Measurements from ENCODE around the gene LYL1.

LYL1 gene

DNA sequence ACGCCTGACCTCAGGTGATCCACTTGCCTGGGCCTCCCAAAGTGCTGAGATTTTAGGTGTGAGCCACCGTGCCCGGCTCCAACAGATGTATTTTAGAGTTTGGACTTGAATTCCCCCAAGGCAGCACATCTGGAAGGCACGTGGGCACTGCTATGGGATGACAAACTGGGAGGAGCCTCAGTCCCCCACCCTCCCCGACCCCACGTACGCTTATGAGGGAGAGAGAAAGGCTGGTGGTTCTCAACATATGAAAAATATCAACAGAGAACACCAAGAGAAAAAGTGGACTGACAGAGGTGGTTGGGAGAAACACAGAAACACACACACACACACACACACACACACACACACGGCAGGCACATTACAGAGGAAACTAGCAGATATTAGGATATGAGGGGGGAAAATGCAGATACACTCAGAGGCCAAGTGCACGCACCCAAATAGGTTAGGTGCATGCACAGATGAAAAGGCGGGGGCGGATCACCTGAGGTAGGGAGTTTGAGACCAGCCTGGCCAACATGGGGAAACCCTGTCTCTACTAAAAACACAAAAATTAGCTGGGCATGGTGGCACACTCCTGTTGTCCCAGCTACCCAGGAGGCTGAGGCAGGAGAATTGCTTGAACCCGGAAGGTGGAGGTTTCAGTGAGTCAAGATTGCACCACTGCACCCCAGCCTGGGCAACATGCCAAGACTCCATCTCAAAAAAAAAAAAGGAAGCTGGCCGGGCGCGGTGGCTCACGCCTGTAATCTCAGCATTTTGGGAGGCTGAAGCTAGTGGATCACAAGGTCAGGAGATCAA, 44.3 kb upstream of the LYL1 start:
- no peak overlapping the region for H3K27ac ChIP-seq
- H3K4me3 ChIP-seq (ENCODE audit: low read depth, low read length), result no peak overlapping the region
- no peaks in the 10 kb centered on the region for H3K27me3 ChIP-seq (replicated peaks)
- in situ Hi-C loops (cut with HindIII; ENCODE audit: low pct_ligation_motif_present, low sequenced_read_pairs), result no loop called here
- TF ChIP-seq, protein P1, sequence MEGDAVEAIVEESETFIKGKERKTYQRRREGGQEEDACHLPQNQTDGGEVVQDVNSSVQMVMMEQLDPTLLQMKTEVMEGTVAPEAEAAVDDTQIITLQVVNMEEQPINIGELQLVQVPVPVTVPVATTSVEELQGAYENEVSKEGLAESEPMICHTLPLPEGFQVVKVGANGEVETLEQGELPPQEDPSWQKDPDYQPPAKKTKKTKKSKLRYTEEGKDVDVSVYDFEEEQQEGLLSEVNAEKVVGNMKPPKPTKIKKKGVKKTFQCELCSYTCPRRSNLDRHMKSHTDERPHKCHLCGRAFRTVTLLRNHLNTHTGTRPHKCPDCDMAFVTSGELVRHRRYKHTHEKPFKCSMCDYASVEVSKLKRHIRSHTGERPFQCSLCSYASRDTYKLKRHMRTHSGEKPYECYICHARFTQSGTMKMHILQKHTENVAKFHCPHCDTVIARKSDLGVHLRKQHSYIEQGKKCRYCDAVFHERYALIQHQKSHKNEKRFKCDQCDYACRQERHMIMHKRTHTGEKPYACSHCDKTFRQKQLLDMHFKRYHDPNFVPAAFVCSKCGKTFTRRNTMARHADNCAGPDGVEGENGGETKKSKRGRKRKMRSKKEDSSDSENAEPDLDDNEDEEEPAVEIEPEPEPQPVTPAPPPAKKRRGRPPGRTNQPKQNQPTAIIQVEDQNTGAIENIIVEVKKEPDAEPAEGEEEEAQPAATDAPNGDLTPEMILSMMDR (IDR thresholded peaks at IDR 0.05; ENCODE audit: low read depth, low read length, missing control alignments), result no peak
- no peak for DNase-seq
- peaks cover 15% of the 10 kb centered on the region for H3K36me3 ChIP-seq (replicated peaks)

DNA sequence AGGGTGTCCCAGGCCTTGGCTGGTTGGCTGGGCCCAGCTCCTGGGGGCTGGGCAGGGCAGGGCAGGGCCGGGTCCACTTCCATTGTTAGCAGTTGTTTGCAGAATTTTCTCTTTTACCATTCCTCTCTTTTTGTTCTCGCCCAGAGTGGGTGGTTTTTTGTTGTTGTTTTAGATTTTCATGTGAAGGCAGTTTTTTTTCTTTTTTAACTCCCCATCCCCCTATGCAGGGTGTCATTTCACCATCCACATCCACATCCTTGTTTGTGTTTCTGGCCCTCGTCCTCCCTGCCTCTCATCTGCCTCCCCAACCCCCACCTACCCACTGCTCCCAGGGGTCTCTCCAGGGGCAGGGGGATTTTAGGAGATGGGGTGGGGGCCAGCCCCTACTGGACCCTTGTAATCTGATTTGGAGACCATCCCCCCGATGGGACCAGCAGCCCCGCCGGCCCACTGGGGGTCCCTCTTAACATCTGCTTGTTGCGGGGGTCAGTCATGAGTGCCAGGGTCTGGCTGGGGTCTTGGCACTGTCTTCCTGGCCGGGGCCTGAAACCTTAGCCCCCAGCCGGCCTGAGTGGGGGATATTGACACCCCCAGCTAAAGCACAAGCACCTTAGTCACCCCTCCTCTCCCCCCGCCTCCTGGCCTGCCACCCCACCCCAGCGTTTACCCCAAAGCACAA, 37.1 kb upstream of the LYL1 start:
- DNase-seq, result no peak
- Histone ChIP-seq H3K27me3 (replicated peaks) (no peaks in the 10 kb centered on the region), H3K27ac (no peak overlapping the region), H3K36me3 (replicated peaks) (peaks cover 53% of the 10 kb centered on the region), H3K4me3 (ENCODE audit: low read depth, low read length) (no peak overlapping the region)
- TF ChIP-seq, protein P1 (IDR thresholded peaks at IDR 0.05; ENCODE audit: low read depth, low read length, missing control alignments), result no peak
- in situ Hi-C loops (cut with HindIII; ENCODE audit: low pct_ligation_motif_present, low sequenced_read_pairs), result no loop called here

DNA sequence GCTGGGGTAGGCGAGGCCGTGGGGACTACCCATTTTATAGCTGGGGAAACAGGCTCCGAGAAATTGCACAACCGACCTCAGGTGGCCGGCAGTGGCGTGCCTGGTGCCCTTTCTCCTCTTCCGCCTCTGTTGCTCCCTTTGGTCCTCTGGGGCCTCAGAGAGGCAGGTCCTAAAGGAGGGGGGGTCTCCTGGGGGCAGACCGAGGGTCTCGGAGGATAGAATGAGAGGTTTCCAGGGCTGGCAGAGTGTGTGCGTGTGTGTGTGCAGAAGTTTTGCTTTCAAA, 36.2 kb upstream of the LYL1 start:
- peaks cover 47% of the 10 kb centered on the region for H3K36me3 ChIP-seq (replicated peaks)
- in situ Hi-C loops (cut with HindIII; ENCODE audit: low pct_ligation_motif_present, low sequenced_read_pairs), result no loop called here

DNA sequence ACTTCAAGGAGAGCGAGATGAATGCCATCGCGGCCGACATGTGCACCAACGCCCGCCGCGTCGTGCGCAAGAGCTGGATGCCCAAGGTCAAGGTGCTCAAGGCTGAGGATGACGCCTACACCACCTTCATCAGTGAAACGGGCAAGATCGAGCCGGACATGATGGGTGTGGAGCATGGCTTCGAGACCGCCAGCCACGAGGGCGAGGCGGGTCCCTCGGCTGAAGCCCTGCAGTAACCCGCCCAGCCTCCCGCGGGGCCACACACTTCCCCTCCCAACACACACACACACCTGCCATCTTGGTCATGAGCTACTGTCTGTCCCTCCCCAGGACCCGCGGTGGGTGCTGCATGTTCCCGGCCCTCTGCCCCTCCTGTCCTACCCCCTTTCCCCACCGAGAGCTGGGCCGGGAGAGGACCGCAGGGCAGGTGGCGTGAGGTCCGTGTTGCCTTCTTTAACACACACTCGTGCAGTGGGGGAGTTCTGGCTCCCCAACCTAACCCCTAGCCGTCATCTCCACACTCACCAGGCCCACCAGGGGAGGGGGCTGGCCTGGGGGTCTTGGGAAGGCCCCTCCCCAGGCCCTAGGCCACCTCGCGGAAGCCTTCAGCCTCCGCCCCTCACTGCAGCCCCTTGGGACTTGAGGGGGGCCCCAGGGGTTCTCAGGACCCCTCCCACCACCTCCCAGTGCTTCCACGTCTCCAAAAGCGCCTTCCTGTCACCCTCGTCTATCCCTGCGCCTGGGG, 35.7 kb upstream of the LYL1 start:
- Histone ChIP-seq H3K4me3 (ENCODE audit: low read depth, low read length) (no peak overlapping the region), H3K36me3 (replicated peaks) (peaks cover 48% of the 10 kb centered on the region), H3K27me3 (replicated peaks) (no peaks in the 10 kb centered on the region), H3K27ac (no peak overlapping the region)
- no peak for DNase-seq
- in situ Hi-C loops (cut with HindIII; ENCODE audit: low pct_ligation_motif_present, low sequenced_read_pairs), result no loop called here
- TF ChIP-seq, protein P1 (IDR thresholded peaks at IDR 0.05; ENCODE audit: low read depth, low read length, missing control alignments), result no peak

More for the DNA sequence above, 36.2 kb upstream of the LYL1 start:
- no peak overlapping the region for H3K4me3 ChIP-seq (ENCODE audit: low read depth, low read length)
- DNase-seq, result no peak
- no peak overlapping the region for H3K27ac ChIP-seq
- no peaks in the 10 kb centered on the region for H3K27me3 ChIP-seq (replicated peaks)
- TF ChIP-seq, protein P1 (IDR thresholded peaks at IDR 0.05; ENCODE audit: low read depth, low read length, missing control alignments), result no peak

DNA sequence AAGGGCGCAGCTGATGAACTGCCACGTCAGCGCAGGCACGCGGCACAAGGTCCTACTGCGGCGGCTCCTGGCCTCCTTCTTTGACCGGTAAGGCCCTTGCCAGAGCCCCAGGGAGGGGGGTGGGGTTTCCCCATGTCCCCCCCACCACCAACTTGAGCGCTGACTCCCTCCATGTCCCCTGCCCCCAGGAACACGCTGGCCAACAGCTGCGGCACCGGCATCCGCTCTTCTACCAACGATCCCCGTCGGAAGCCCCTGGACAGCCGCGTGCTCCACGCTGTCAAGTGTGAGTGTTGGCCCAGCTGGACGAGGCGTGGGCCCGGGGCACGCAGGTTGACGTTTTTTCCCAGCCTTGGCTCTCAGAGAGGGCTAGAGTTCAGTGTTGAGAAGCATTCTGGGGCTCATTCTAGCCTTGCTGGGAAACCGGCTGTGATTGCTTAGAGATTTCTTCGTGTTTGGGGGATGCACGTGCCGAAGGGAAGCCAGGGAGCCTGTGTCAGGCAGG, 34.7 kb upstream of the LYL1 start:
- no peak overlapping the region for H3K27ac ChIP-seq
- peaks cover 50% of the 10 kb centered on the region for H3K36me3 ChIP-seq (replicated peaks)
- DNase-seq, result no peak
- H3K4me3 ChIP-seq (ENCODE audit: low read depth, low read length), result no peak overlapping the region
- no peaks in the 10 kb centered on the region for H3K27me3 ChIP-seq (replicated peaks)
- in situ Hi-C loops (cut with HindIII; ENCODE audit: low pct_ligation_motif_present, low sequenced_read_pairs), result no loop called here
- TF ChIP-seq, protein P1 (IDR thresholded peaks at IDR 0.05; ENCODE audit: low read depth, low read length, missing control alignments), result no peak
